NT2/D1 (cell line): ENCODE measurements around the gene GH2.
"Not testable (repeated sequence)": the region's sequence is repeated elsewhere in the genome, so short reads cannot be mapped to it uniquely, and the experiment has no call there.

ENCODE experiments used
- YY1 ChIP-seq: IDR thresholded peaks from 2 replicates; pipeline ENCODE4 v1.6.1; 2011; ENCODE audit not compliant: insufficient read length, insufficient read depth
- ZNF274 ChIP-seq: IDR thresholded peaks from 2 replicates; pipeline ENCODE4 v1.6.1; 2011; ENCODE audit warnings: mild to moderate bottlenecking, low read depth, low read length

GRCh38 chr17:63881337-63881736, 407 bp downstream of the GH2 start:
- TF ChIP-seq YY1, ZNF274: not testable (repeated sequence)
